DND-41 (cell line): ENCODE measurements around the gene MRNIP.

Experiments
- EZH2 ChIP-seq: IDR thresholded peaks from 3 replicates; pipeline ENCODE4 v1.6.1; 2012; ENCODE audit warnings: borderline replicate concordance, low read depth, mild to moderate bottlenecking, moderate library complexity, low read length, inconsistent platforms; ENCODE audit not compliant: severe bottlenecking
- TF ChIP-seq, protein P1 (sequence below): IDR thresholded peaks from 2 replicates; pipeline ENCODE4 v1.5.1; 2012; ENCODE audit warnings: borderline replicate concordance, low read length, moderate library complexity, mild to moderate bottlenecking; ENCODE audit not compliant: poor library complexity, severe bottlenecking; ENCODE audit errors: extremely low read depth

DNA sequence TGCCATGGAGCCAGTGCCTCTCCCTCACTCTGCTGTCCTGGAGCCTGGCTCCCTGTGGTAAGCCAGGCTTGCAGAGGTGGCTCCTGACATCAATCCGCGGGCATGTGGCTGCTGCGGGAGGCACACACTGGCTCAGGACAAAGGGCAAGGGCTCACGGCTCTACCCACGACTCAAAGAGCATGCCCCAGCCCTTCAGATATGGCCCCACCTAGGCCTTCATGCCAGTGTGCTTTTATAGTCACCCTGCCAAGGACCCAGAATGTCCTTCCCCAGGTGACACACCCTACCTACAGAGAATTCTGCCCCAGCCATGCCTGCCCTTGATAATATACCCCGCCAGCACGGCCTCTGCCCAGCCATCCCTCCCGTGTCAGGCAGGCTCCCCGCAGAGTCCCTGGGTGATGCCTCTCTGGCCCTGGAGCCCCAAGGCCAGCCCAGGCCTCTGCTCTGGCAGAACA lies 53.5 kb downstream of the MRNIP start:
- TF ChIP-seq, protein P1, sequence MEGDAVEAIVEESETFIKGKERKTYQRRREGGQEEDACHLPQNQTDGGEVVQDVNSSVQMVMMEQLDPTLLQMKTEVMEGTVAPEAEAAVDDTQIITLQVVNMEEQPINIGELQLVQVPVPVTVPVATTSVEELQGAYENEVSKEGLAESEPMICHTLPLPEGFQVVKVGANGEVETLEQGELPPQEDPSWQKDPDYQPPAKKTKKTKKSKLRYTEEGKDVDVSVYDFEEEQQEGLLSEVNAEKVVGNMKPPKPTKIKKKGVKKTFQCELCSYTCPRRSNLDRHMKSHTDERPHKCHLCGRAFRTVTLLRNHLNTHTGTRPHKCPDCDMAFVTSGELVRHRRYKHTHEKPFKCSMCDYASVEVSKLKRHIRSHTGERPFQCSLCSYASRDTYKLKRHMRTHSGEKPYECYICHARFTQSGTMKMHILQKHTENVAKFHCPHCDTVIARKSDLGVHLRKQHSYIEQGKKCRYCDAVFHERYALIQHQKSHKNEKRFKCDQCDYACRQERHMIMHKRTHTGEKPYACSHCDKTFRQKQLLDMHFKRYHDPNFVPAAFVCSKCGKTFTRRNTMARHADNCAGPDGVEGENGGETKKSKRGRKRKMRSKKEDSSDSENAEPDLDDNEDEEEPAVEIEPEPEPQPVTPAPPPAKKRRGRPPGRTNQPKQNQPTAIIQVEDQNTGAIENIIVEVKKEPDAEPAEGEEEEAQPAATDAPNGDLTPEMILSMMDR: no peak
- no peak for TF ChIP-seq EZH2
